Muscle layer of colon (tissue), 2 donors: ENCODE data around the gene HOXA9.
A peak's percentile ranks its signal among the peaks of the same experiment; 100 is the strongest.

Experiments
- H3K27ac ChIP-seq: one replicate; pipeline ENCODE4 v1.7.0; 2013; ENCODE audit warnings: low read depth, mild to moderate bottlenecking, low read length, moderate library complexity
- H3K27me3 ChIP-seq, 2 donors: one replicate each; pipeline ENCODE4 v1.7.0; 2013; ENCODE audit warnings: low read length in 2 of 2, mild to moderate bottlenecking in 2 of 2; ENCODE audit not compliant: insufficient read depth in 2 of 2, control insufficient read depth in 1 of 2
- H3K36me3 ChIP-seq: one replicate; pipeline ENCODE4 v1.7.0; 2013; ENCODE audit warnings: mild to moderate bottlenecking, low read length; ENCODE audit not compliant: insufficient read depth
- H3K4me1 ChIP-seq: one replicate; pipeline ENCODE4 v1.7.0; 2013; ENCODE audit warnings: mild to moderate bottlenecking, low read length; ENCODE audit not compliant: insufficient read depth
- H3K4me3 ChIP-seq, 2 donors: one replicate each; pipeline ENCODE4 v1.7.0; 2013; ENCODE audit warnings: low read length in 2 of 2, low read depth in 1 of 2, mild to moderate bottlenecking in 1 of 2, moderate library complexity in 1 of 2
- H3K9ac ChIP-seq: one replicate; pipeline ENCODE4 v1.7.0; 2013; ENCODE audit warnings: low read length
- H3K9me3 ChIP-seq: one replicate; pipeline ENCODE4 v1.7.0; 2013; ENCODE audit warnings: mild to moderate bottlenecking, low read length
- donor health status: abdominal sarcoma.
- donor health status: Adenocarcinoma of cecum.

HOXA9 gene

DNA sequence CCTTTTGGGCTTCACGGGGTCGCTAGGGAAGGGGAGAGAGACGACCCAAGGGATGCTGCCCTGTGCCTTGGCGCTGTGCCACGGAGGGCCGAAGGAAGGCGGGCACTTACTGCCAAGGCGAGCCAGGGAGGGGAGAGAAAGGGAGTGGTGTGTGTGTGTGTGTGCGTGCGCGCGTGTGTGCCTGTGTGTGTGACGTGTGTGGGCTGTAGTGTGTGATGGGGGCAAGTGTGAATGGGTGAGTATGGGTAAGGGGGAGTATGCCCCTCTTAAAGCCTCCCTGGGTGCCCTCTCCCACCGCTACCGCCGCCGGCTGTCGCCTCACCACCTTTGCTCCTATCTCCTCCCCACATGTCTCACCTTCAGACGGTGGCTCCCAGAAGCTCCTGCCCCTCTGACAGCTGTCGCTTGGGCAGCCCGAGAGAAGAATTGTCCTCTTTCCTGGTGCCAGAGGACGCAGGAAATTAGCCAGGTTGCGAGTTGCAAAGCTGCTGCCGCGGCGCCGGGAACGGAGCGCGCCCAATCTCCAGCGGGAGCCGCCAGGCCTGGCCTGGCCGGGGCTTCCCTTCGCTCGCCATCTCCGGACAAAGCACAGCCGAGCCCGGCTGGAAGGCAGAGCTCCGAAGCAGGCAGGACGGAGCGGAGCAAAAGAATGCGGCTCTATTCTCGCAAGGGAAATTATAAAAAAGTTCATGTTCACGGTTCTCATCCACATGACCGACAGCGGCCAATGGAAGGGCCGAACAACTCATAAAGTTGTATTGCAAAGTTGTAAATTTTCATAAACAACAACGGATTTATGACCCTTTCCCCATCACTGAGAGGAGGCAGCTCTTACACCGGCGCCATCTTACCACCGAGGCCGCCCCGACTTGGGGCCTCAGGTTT, 13.2 kb downstream of the HOXA9 start, which contains the start of gene HOXA3:
TSS of gene HOXA3 (minus strand) at position 653 of the 885 bp plus-strand sequence. CDS start 41,943 bp downstream, outside the sequence.
- Histone ChIP-seq H3K27me3 (peaks cover 0 to 24% of the 10 kb centered on the region in 2 donors), H3K9me3 (no peaks in the 10 kb centered on the region), H3K27ac (peak within 1 kb of the TSS; percentile 95), H3K4me1 (peaks cover 45% of the 10 kb centered on the region), H3K36me3 (no peaks in the 10 kb centered on the region), H3K4me3 (peak within 1 kb of the TSS; percentile 85 to 92), H3K9ac (peak within 1 kb of the TSS; percentile 80)

DNA sequence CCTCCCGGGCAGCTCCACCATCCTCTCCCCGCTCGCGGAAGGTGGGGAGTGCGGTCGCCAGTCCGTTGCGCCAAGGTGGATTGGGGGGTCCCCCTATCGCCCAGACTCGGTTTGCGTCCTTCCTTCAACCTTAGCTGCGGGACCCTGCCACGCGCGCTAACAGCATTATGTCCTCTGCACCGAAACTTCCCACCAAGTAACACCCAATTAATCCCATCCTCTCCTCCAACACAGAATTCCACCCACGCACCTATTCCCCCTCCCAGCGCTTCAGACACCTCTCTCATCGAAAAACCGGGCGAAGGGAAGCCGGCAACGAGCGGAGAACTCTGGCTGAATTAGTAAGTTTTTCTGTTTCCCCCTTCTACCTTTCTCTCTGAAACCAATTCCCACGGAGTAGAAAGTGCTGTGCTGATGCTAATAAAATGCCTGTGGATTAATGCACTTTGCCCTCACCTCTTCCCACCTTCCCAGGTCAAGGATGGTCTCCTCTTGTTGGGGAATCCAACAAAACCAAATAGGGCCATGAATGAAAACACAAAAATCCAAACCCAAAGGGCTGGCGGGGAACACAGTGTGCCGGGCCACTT, 13.9 kb downstream of the HOXA9 start:
- peak overlapping the region; percentile 80 for H3K9ac ChIP-seq
- H3K27me3 ChIP-seq, result peaks cover 0 to 24% of the 10 kb centered on the region in 2 donors
- H3K4me1 ChIP-seq, result peaks cover 48% of the 10 kb centered on the region
- peak overlapping the region; percentile 85 to 92 for H3K4me3 ChIP-seq
- peak overlapping the region; percentile 95 for H3K27ac ChIP-seq
- no peaks in the 10 kb centered on the region for H3K36me3 ChIP-seq
- H3K9me3 ChIP-seq, result no peaks in the 10 kb centered on the region

DNA sequence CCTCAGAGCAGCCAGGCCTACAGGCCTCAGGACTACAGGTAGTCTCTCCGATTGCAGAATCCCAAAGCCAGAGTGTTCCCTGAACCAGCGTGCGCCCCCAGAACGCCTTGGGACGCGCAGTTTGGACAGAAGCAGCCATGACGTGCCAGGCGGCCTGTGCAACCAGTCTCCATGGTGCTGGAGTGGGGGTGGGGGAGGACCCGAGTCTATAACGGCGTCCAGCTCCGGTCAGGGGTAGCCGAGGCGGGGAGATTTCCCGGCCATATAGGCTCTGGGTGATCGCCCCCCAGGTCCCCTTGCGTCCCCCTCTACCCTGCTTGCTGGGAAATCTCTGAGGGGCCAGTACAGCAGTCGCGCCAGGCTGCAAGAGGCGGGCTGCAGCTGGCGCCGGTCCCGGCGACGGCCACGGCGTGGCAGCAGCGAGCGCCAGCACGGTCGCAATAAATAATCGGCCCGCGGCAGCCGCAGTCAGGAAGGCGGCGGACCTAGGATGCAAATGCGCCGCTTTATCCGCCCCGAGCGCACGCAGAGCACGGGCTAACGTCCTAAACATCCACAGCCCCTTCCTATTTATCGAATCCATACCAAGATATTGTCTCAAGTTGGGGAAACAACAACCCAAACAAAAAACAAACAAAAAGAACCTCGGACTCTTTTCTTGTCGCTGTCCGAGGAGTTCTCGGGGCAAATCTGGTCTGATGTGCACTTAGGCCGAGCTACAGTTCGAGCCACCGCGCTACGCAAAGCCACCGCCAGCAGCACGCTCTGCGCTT, 14.6 kb downstream of the HOXA9 start:
- Histone ChIP-seq H3K36me3 (no peaks in the 10 kb centered on the region), H3K27me3 (peaks cover 0 to 20% of the 10 kb centered on the region in 2 donors), H3K4me3 (peak overlapping the region; percentile 85 to 92), H3K9ac (peak overlapping the region; percentile 80), H3K27ac (peak overlapping the region; percentile 95), H3K9me3 (no peaks in the 10 kb centered on the region), H3K4me1 (peaks cover 50% of the 10 kb centered on the region)

DNA sequence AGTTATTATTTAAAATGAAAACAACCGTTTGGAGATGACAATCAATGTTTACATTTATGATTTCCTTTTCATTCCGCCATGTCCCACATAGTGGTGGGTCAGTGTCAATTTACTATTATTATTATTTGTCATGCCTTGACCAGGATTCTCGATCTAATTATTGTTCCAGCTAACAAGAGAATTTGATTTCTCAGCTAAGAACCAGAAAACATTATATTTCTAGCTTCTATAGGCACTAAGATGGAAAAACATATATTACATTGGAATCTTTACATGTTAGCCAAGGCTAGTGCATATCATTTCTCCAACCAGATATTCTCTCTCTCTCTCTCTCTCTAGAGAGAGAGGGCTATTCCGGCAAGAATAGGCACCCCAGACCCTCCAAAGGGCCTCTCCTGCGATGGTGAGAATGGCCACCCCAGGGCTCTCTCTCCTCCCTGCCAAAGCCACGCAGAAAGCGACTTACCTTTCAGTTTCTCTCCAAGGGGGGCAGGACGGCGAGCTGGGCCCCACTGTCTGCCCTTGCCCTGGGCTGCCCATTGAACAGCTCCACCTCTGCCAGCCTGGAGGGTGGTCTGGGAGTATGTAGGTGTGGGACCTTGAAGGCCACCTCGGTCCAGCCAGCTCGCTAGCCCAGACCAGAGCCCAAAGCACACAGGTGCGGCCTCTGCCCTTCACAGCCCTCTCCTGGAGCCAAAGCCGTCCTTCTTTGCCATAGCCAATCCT, 15.3 kb downstream of the HOXA9 start:
- peak overlapping the region; percentile 79 for H3K9ac ChIP-seq

DNA sequence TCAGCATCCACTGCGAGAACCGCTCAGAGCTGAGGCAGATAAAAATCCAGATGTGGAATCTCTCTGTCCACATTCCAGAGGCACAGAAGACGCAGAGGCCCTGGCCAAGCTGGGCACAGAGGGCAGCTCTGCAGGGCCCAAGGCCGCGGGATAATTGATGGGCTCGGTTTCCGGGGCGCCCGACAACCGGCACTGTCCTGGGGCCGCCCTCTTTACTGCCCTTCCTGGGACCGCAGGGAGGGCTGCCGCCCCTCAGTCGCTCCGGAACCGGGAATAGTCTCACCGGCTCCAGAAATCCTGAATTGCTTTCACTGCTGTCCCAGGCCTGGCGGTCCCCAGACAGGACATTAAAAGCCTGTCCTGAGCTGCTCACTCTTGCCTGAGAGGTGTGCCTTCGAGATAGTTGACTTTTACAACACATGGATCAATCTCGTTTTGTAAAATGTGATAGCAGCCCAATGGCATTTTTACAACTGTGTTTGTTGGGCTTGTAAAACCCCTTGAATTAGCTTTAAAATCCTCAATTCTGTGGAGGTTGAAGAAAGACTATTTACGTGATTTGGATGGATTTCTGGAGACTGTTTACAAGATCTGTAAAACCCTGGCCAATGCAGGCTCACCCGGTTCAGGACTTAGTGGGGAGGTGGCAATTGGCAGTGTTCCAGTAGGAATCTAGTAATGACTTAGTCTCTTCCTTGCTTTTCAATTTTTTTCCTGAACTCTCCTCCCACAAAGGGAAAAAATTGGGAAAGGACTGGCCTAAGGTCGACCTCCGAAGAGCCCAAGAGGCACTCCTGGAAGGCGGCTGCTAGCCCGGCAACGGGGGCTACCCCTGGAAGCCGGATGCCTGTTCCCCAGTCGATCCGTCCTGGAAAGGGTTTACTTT, 16.3 kb downstream of the HOXA9 start:
- H3K9me3 ChIP-seq, result no peaks in the 10 kb centered on the region
- peaks cover 0 to 11% of the 10 kb centered on the region in 2 donors for H3K27me3 ChIP-seq
- peaks cover 42% of the 10 kb centered on the region for H3K4me1 ChIP-seq
- peak overlapping the region; percentile 95 for H3K27ac ChIP-seq
- peaks cover 16% of the 10 kb centered on the region for H3K36me3 ChIP-seq
- peak overlapping the region; percentile 79 for H3K9ac ChIP-seq
- H3K4me3 ChIP-seq, result peak overlapping the region; percentile 50 to 92

More for the DNA sequence above, 15.3 kb downstream of the HOXA9 start:
- H3K27me3 ChIP-seq, result peaks cover 0 to 12% of the 10 kb centered on the region in 2 donors
- H3K4me1 ChIP-seq, result peaks cover 44% of the 10 kb centered on the region
- peak overlapping the region; percentile 85 to 92 for H3K4me3 ChIP-seq
- H3K36me3 ChIP-seq, result peaks cover 6% of the 10 kb centered on the region
- H3K9me3 ChIP-seq, result no peaks in the 10 kb centered on the region
- H3K27ac ChIP-seq, result peak overlapping the region; percentile 95

DNA sequence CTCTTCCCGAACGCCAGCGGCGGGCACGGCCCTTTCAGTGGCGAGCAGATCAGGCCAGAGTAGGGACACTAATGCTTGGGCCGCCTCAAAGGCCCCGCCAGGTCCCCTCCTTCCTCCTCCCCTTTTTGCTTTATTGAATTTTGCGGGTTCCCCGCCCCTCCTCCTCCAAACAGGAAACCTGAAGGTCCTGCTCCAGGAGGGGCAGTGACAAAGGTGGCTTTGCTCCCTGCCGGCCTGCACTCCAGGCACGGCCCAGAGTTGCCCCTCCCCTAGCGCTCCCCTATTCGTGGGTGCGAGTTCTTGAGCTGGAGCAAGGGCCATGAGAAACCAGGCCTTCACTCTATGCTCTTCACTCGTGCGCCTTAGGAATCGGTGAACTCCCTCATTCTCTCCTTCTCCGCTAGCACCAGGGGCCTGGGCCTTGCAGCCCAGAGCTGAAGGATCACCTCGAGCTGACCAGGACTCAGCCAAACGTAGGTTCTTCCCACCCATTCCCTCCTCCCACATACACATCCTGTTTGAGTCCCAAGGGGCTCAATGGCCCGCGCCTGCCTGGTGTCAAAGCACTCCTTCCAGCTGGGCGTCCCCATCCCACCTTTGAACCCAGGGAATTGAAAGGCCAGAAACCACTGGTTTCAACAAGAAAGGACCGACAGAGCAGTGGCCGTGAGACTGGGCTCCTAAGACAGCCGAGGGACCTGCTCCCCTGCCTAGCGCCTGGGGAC, 17.1 kb downstream of the HOXA9 start:
- Histone ChIP-seq H3K36me3 (peaks cover 19% of the 10 kb centered on the region), H3K4me3 (peak overlapping the region; percentile 50 to 92), H3K9ac (peak overlapping the region; percentile 79), H3K4me1 (peaks cover 34% of the 10 kb centered on the region), H3K27me3 (peaks cover 0 to 11% of the 10 kb centered on the region in 2 donors), H3K27ac (peak overlapping the region; percentile 95), H3K9me3 (no peaks in the 10 kb centered on the region)

DNA sequence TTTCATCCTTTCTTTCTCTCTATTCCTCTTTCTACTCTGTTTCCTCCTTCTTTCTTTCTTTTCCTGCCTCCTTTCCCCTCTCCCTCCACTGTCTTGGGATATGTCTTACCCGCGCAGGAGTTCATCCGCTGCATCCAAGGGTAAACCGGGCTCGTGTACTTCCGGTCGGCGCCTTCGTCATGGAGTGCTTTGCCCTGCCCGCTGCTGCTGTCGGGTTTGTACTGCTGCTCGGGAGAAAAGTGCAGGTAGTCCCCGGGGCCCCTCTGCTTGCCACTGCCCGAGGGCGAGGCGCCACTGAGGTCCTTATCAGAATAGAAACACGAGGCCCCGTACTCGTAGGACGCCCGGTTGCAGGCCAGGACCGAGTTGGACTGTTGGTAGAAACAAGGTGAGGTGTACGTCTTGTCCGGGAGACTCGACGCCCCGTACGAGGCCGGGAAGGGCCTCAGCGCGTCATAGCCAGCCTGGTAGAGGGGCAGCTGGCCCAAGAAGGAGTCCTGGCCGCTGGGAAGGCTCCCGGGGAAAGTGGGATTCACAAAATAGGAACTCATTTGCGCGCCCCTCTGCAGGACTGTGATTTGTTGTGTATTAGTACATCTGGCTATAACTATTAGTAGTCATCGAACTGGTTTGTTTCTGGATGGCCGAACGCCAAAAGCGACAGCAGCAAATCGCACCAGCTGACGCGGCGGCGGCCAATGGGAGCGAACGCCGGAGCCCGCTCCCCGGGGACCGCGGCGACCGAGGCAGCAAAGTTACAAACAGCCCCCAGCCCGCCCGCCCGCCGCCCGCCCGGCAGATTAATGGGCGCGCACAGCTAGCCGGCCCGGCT, 17.9 kb downstream of the HOXA9 start, which contains the start of gene HOXA6:
TSS of gene HOXA6 (minus strand) at position 576 of the 832 bp plus-strand sequence. CDS start at position 551, 25 bp downstream.
- peaks cover 0 to 5% of the 10 kb centered on the region in 2 donors for H3K27me3 ChIP-seq
- peaks cover 31% of the 10 kb centered on the region for H3K4me1 ChIP-seq
- H3K27ac ChIP-seq, result peak within 1 kb of the TSS; percentile 95
- peaks cover 19% of the 10 kb centered on the region for H3K36me3 ChIP-seq
- H3K9ac ChIP-seq, result peak within 1 kb of the TSS; percentile 79
- peak within 1 kb of the TSS; percentile 50 to 92 for H3K4me3 ChIP-seq
- H3K9me3 ChIP-seq, result no peaks in the 10 kb centered on the region

DNA sequence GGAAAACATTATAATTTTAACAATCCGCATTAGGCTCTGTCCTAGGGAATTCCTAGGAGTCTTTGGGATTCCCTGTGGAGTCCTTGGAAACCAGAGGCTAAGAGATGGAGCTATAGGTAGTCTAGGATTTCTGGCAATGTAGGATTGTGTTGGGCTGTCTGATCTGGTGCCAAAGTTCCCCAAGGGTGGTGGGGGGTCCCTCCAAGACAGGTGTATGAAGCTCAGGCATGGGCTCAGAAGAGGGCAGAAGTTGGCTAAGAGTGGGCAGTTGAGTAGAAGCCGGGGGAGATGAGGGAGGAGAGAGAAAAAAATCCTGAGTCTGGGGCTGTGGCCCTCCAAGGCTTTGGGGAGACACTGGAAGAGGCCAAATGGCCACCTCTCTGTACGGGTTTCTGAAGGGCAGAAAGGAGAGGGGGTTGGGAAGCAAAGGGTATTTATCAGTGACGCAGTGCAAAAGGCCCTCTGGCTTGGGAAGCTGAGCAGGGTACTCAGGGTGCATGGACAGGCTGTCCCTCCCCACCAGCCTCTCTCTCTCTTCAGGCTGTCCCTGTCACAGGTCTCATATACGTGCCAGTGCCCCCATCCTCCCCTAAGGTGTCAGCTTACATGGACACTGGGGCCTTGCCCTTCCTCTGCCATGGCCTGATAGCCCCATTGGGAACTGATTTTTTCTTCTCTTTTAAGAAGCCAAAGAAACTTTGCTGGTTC, 18.7 kb downstream of the HOXA9 start:
- Histone ChIP-seq H3K36me3 (peaks cover 22% of the 10 kb centered on the region), H3K9ac (peak overlapping the region; percentile 34), H3K9me3 (no peaks in the 10 kb centered on the region), H3K4me3 (peak overlapping the region; percentile 6 to 47), H3K27ac (peak overlapping the region; percentile 95), H3K27me3 (peaks cover 0 to 5% of the 10 kb centered on the region in 2 donors), H3K4me1 (peaks cover 31% of the 10 kb centered on the region)
